NCI-H1417 (cell line): Measurements from ENCODE around the gene MYB.
"Not testable (repeated sequence)": the region's sequence is repeated elsewhere in the genome, so short reads cannot be mapped to it uniquely, and the experiment has no call there.

ENCODE experiments used
- DNase-seq, 3 experiments: peaks; one replicate each; lab custom pipeline; 2025; lab: John Stamatoyannopoulos, UW

MYB gene

GRCh38 chr6:135164387-135164786, 16.7 kb upstream of the MYB start:
- not testable (repeated sequence) for DNase-seq

GRCh38 chr6:135165031-135165430, 16.1 kb upstream of the MYB start:
- no peak for DNase-seq

GRCh38 chr6:135166515-135166914, 14.6 kb upstream of the MYB start:
- DNase-seq: no peak

GRCh38 chr6:135167617-135168016, 13.5 kb upstream of the MYB start:
- no peak for DNase-seq

GRCh38 chr6:135168766-135169165, 12.3 kb upstream of the MYB start:
- DNase-seq: no peak

GRCh38 chr6:135170238-135170637, 10.9 kb upstream of the MYB start:
- DNase-seq: no peak

- DNase-seq: no peak
These were observed 10.3 kb upstream of the MYB start for GRCh38 chr6:135170849-135171248.

- peak in 1 of 3 experiments; percentile 35 for DNase-seq
These were observed 7.7 kb upstream of the MYB start for GRCh38 chr6:135173242-135173988.

- no peak for DNase-seq
These were observed 7.1 kb upstream of the MYB start for GRCh38 chr6:135173989-135174484.

- no peak for DNase-seq
These were observed 5.0 kb upstream of the MYB start for GRCh38 chr6:135176058-135176457.

- no peak for DNase-seq
These were observed 4.6 kb upstream of the MYB start for GRCh38 chr6:135176464-135176863.

GRCh38 chr6:135179372-135179771, 1.7 kb upstream of the MYB start:
- DNase-seq: no peak

- no peak for DNase-seq
These were observed 1.1 kb upstream of the MYB start for GRCh38 chr6:135179920-135180541.

- peak in 2 of 3 experiments; percentile 91 to 92 for DNase-seq
These were observed 394 bp downstream of the MYB start for GRCh38 chr6:135181333-135182070.

GRCh38 chr6:135182071-135183001, 1.2 kb downstream of the MYB start:
- peak; percentile 39 to 89 (median 87) for DNase-seq

GRCh38 chr6:135183002-135183531, 2.0 kb downstream of the MYB start:
- DNase-seq: peak; percentile 74 to 89 (median 87)

- DNase-seq: peak; percentile 48 to 80 (median 61)
These were observed 2.7 kb downstream of the MYB start for GRCh38 chr6:135183532-135184440.

- DNase-seq: peak in 1 of 3 experiments; percentile 37
These were observed 4.4 kb downstream of the MYB start for GRCh38 chr6:135185483-135185882.

- DNase-seq: no peak
These were observed 5.1 kb downstream of the MYB start for GRCh38 chr6:135186255-135186654.

GRCh38 chr6:135187372-135187771, 6.3 kb downstream of the MYB start:
- no peak for DNase-seq
